KMS-11 (cell line): ENCODE results near the gene STK33.

Experiments
- H2AFZ ChIP-seq: fragments of 200-600 bp; sonication (generic); 2 replicates; pipeline ENCODE4 v1.6.1; 2016; ENCODE audit warnings: antibody characterized with exemption, mixed run types, low read depth
- H3K27ac ChIP-seq: fragments of 200-600 bp; sonication (generic); 2 replicates; pipeline ENCODE4 v1.6.1; 2016; ENCODE audit warnings: mild to moderate bottlenecking, mixed run types
- H3K27me3 ChIP-seq: fragments of 200-600 bp; sonication (generic); 2 replicates; pipeline ENCODE4 v1.6.1; 2017; ENCODE audit warnings: mild to moderate bottlenecking, low read depth, mixed run types, moderate library complexity; ENCODE audit not compliant: insufficient read depth
- H3K36me3 ChIP-seq: fragments of 200-600 bp; sonication (generic); 2 replicates; pipeline ENCODE4 v1.6.1; 2017; ENCODE audit warnings: mild to moderate bottlenecking, mixed run types; ENCODE audit not compliant: insufficient read depth
- H3K4me1 ChIP-seq: fragments of 200-600 bp; sonication (generic); 2 replicates; pipeline ENCODE4 v1.6.1; 2016; ENCODE audit warnings: mild to moderate bottlenecking, low read depth, mixed run types; ENCODE audit not compliant: poor library complexity, severe bottlenecking
- H3K4me2 ChIP-seq: fragments of 200-600 bp; sonication (generic); 2 replicates; pipeline ENCODE4 v1.7.0; 2016; ENCODE audit warnings: mild to moderate bottlenecking, mixed run types
- H3K4me3 ChIP-seq: fragments of 200-600 bp; sonication (generic); IDR thresholded peaks from 2 replicates; pipeline ENCODE4 v1.6.1; 2017; ENCODE audit warnings: low read depth, low read length, mixed read lengths; ENCODE audit not compliant: insufficient read depth
- H3K79me2 ChIP-seq: fragments of 200-600 bp; sonication (generic); 2 replicates; pipeline ENCODE4 v1.6.1; 2016; ENCODE audit warnings: low read depth, mixed run types; ENCODE audit not compliant: insufficient read depth
- H3K9ac ChIP-seq: fragments of 200-600 bp; sonication (generic); 2 replicates; pipeline ENCODE4 v1.6.1; 2016; ENCODE audit warnings: mild to moderate bottlenecking, mixed run types
- H4K20me1 ChIP-seq: fragments of 200-600 bp; sonication (generic); 2 replicates; pipeline ENCODE4 v1.6.1; 2016; ENCODE audit warnings: mild to moderate bottlenecking, mixed run types; ENCODE audit not compliant: insufficient read depth
- CTCF ChIP-seq: fragments of 200-600 bp; sonication (generic); conservative IDR thresholded peaks from 2 replicates; pipeline ENCODE4 v1.6.1; 2017; ENCODE audit warnings: low read depth, mild to moderate bottlenecking, antibody characterized with exemption, low read length, moderate library complexity, mixed read lengths

STK33 gene

GRCh38 chr11:8375460-8375859, 218.6 kb downstream of the STK33 start:
- H3K4me1 ChIP-seq = no peaks in the 10 kb centered on the region
- TF ChIP-seq CTCF = no peak
- no peaks in the 10 kb centered on the region for H4K20me1 ChIP-seq
- no peaks in the 10 kb centered on the region for H3K36me3 ChIP-seq
- H3K4me3 ChIP-seq = no peak overlapping the region
- no peaks in the 10 kb centered on the region for H3K79me2 ChIP-seq
- no peak overlapping the region for H3K4me2 ChIP-seq
- H3K9ac ChIP-seq = no peak overlapping the region
- no peaks in the 10 kb centered on the region for H3K27me3 ChIP-seq
- no peak overlapping the region for H3K27ac ChIP-seq
- H2AFZ ChIP-seq = no peak overlapping the region

- Histone ChIP-seq H3K27me3 (no peaks in the 10 kb centered on the region), H3K4me1 (no peaks in the 10 kb centered on the region), H3K27ac (no peak overlapping the region), H3K9ac (no peak overlapping the region), H3K79me2 (no peaks in the 10 kb centered on the region), H4K20me1 (no peaks in the 10 kb centered on the region), H3K4me3 (no peak overlapping the region), H3K4me2 (no peak overlapping the region), H2AFZ (no peak overlapping the region), H3K36me3 (no peaks in the 10 kb centered on the region)
- no peak for TF ChIP-seq CTCF
Measured at GRCh38 chr11:8374716-8375115, 219.3 kb downstream of the STK33 start.

GRCh38 chr11:8373519-8374432, 220.3 kb downstream of the STK33 start:
- Histone ChIP-seq H3K4me3 (no peak overlapping the region), H3K9ac (no peak overlapping the region), H3K36me3 (no peaks in the 10 kb centered on the region), H3K27ac (no peak overlapping the region), H3K4me2 (no peak overlapping the region), H3K4me1 (no peaks in the 10 kb centered on the region), H3K79me2 (no peaks in the 10 kb centered on the region), H2AFZ (no peak overlapping the region), H4K20me1 (no peaks in the 10 kb centered on the region), H3K27me3 (no peaks in the 10 kb centered on the region)
- TF ChIP-seq CTCF = no peak

- no peak overlapping the region for H3K27ac ChIP-seq
Measured at GRCh38 chr11:8372641-8373381, 221.2 kb downstream of the STK33 start.

More at GRCh38 chr11:8372641-8373381, 221.2 kb downstream of the STK33 start:
- Histone ChIP-seq H4K20me1 (no peaks in the 10 kb centered on the region), H2AFZ (no peak overlapping the region), H3K9ac (no peak overlapping the region), H3K27me3 (no peaks in the 10 kb centered on the region), H3K4me3 (no peak overlapping the region), H3K36me3 (no peaks in the 10 kb centered on the region), H3K79me2 (no peaks in the 10 kb centered on the region), H3K4me2 (no peak overlapping the region), H3K4me1 (no peaks in the 10 kb centered on the region)
- no peak for TF ChIP-seq CTCF
